Fibroblast of skin of left biceps (primary cell): ENCODE data around the gene KAT7.
"Not testable (repeated sequence)": the region's sequence is repeated elsewhere in the genome, so short reads cannot be mapped to it uniquely, and the experiment has no call there.

Experiments
- DNase-seq, 2 experiments: peaks; one replicate each; pipeline ENCODE4 v3.0.0-alpha.2; 2013; ENCODE audit warnings: low read depth in 2 of 2

Gene KAT7

DNA sequence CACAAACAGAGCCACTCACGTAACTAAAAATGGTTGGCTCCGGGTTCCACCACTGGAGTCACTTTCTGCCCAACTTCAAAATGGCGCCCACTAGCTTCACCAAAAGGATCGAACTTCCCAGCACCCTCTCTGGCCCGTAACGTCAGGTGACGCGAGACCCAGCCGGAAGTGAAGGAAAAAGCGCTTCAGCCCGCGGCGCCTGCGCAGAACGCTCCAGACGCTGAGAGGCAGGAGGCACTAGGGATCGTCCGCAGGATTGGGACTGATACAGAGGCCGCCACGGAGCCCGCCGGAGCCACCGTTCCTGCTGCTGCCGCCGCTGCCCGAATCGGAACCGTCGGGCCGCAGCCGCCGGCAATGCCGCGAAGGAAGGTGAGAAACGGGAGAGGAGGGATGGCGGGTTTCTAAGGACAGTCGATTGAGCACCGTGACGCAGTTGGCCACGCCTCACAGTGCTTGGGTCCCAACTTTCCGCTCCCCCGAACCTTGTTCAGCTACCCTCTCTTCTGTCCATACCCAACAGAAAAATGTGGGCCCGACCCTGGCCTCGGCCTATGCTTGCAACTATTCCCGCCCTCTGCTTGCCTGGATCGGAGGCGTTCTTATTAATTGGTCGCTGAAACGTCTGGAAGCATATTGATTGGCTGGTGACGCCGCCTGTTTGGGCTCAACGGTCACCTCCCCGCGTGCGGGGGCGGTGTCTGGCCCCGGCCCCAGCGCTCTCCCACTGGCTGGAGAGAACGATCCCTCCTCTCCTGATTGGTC lies at the start of gene KAT7:
TSS of gene KAT7 (plus strand) at position 204 of the 765 bp plus-strand sequence. CDS start at position 358, 154 bp downstream.
- DNase-seq, result peak; percentile 98 to 99

DNA sequence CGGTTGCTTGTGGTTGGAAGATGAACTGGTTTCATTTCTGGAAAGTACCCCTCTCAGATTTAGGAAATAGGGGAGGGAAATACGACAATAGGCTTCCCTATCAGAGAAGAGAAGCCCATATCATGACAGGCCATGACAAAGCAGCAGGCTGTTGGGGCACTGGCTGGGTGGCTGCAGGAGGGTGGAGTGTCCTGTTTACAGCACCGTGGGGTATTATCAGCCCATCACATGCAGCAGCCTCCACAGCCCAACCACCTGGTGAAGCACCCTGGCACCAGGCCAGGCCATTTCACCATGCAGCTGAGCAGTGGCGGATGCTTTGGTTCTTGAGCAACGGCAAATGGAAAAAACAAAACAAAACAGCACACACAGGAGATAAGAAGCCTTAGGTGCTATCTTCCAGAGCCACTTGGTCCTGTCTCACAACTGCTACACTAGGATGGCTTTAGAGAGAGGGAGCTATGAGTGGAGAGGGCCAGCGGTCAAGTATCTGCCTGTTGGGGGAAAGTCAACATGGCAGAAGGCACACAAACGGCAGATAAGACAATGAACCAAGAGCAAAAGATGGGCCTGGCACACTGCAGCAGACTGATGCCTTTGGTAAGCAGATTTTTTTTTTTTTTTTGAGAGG lies 48.7 kb upstream of the KAT7 start:
- DNase-seq, result no peak

DNA sequence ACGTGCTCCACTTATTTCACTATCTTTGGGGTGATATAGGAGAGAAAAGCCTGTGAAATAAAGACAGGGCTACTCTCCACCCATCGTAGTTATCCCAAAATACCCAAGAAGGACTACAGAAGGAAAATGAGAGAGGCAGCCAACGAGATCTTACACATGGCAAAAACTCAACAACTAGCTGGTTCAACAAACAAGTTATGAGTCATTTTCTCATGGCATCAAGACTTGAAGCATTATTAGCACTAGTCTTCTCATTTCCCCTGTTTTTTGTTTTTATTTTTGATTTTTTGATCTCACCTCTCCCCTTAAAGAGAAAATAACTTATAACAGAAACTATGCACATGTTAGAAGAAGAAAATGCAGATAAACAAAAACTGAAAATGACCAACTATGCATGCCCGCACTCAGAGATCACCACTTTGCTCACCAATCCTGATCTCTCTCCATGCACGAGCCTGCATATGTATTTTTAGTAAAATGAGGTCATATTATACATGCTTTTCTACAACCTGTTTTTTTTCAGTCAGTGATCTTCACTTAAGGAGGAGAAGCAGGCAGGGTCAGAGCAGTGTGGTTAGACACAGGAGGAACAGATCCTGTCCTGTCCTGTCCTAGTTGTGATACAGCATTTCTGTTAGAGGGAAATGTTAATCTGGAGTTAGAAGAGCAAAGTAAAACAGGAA lies 47.3 kb upstream of the KAT7 start:
- no peak for DNase-seq

DNA sequence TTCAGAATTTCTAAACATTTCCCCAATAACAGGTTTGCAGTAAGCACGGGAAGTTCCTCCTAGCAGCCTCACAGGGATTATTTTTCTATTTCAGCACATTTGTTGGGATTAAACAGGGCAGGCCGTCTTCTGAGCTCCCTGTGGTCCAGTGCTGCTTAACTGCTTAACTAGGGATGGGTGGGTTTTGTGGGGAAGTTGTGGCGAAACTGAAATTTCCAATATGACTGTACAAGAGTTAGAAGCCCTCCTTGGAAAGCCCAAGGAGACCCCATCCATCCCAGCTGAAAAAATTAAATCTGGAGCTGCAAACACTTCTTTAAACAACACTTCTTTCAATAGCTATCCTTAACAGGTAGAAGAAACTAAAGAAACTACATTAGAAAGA lies 46.8 kb upstream of the KAT7 start:
- DNase-seq, result no peak

GRCh38 chr17:49742166-49742638 lies 46.3 kb upstream of the KAT7 start:
- DNase-seq, result no peak

GRCh38 chr17:49745175-49746139 lies 43.0 kb upstream of the KAT7 start:
- DNase-seq, result no peak

- DNase-seq, result no peak
Measured at GRCh38 chr17:49746791-49747490, 41.5 kb upstream of the KAT7 start.

- no peak for DNase-seq
Measured at GRCh38 chr17:49747632-49748031, 40.8 kb upstream of the KAT7 start.

GRCh38 chr17:49748223-49748622 lies 40.3 kb upstream of the KAT7 start:
- no peak for DNase-seq

GRCh38 chr17:49748791-49749190 lies 39.7 kb upstream of the KAT7 start:
- no peak for DNase-seq

DNA sequence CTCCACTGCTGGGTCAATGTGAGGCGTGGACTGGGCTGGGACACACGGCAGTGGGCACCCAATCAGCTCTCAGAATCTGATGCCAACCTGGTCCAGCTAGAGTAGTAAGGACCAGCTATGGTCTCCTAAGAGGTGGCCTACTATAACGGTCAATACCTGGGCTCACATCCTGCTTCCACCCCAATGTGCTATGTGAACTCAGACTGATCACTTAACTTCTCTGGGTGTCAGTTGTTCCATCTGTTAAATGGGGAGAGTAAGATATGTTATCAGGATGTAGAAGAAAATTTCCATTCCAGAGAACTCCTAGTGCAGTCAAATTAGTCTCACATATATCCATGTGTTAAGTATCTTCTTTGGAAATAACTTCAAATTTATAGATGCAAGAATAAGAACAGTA lies 38.8 kb upstream of the KAT7 start:
- no peak for DNase-seq

- no peak for DNase-seq
Measured at GRCh38 chr17:49752508-49752907, 36.0 kb upstream of the KAT7 start.

- DNase-seq, result no peak
Measured at GRCh38 chr17:49753959-49754391, 34.5 kb upstream of the KAT7 start.

GRCh38 chr17:49755663-49756283 lies 32.7 kb upstream of the KAT7 start:
- no peak for DNase-seq

GRCh38 chr17:49756323-49757150 lies 31.9 kb upstream of the KAT7 start:
- no peak for DNase-seq

DNA sequence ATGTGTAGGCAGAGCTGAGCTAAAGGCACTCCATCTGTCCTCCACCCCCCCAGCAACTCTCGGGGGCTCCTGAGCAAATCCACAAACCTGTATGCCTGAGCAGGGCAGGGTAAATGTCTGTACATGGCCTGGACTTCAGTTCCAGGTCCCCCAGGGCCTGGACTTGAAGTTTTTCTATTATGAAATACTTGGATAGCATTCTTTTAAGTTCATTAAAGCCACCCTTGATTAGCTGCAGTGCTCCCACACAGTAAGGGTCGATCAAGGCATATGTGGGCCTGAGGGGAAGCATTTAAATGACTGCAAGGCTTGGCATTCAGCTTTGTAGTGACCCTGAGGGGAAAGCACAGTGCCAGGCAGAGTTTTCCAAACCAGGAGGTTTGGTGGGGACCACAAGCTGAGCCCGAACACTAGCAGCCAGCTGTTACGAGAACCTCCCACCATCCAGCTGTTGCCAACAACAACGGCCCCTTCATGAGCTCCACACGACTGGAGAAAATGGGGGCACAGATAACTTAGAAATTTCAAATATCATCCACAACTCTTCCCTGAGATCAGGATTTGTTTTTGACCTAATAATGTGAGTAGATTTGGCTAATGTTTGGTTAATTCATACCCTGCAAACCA lies 31.2 kb upstream of the KAT7 start:
- DNase-seq, result no peak

DNA sequence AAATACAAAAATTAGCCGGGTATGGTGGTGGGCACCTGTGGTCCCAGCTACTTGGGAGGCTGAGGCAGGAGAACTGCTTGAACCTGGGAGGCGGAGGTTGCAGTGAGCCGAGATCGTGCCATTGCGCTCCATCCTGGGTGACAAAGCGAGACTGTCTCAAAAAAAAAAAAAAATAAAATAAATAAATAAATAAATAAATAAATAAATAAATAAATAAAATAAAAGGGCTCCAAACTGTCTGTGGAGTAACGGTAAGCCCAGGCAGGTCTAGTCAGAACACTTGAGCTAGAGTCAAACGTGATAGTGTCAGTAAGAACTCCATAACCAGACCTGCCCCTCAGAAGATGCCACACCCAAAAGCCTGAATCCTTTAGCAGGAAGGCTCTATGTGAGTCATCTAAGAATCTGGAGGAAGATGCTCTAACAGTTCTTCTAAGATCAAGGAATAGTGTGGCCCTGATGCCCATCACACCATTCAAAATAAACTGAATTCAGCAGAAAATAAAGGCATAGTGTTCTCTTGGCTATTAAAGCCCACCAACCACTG lies 29.9 kb upstream of the KAT7 start:
- DNase-seq, result not testable (repeated sequence)

DNA sequence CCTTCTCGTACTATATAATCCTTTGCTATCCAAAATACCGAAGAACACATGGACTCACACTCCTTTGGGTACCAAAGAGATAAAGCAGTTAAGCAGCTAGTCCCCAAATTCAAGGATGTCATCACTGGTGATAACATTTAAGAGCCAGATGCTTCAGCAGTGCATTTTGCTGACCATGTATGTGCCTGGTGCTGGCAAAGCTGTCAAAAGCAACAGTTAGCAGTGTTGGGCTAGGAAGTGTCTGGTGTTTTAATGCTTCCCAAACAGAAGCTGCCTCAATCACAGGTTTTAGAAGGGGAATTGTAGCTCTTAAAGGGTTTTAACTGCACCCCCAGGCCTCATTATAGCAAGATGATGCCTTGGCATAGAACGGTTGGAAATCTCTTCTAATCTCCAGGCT lies 29.3 kb upstream of the KAT7 start:
- no peak for DNase-seq

DNA sequence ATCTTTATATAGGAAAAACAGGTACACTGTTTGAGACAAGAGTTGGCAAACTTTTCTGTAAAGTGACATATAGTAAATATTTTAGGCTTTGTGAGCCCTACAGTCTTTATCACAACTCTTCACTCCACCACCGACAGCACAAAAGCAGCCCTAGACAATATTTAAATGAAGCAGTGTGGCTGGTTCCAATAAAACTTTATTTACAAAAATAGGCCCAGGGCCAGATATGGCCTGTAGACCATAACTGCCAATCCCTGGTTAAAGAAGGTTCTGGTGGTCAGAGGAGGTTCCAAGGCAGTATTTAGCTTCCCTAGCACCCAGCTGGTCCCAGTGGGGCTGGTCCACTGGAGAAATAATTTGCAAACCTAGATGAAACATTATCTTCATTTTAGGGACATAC lies 28.2 kb upstream of the KAT7 start:
- DNase-seq, result no peak
